ENCODE data around the gene CCSAP. TPM values are rescaled to one million over a fixed set of nuclear protein-coding genes. Genes with fewer than 3 reads are reported as not detected.

CCSAP gene
- total and polyA plus RNA-seq, 2 of the 13 experiments (the other 11 are each of a cell fraction or from before 2014, with no cell fraction given): 3.7 to 9.0 TPM

GRCh38 chr1:229340496-229340895 is 2.4 kb downstream of the CCSAP start:
- POLR2A ChIA-PET: no interaction called here
- TF ChIP-seq ESRRA (CRISPR knock-in tag; IDR thresholded peaks at IDR 0.05; ENCODE audit: low read depth): no peak
- no peak for TF ChIP-seq NFRKB (IDR thresholded peaks at IDR 0.05)
- no peak for TF ChIP-seq ZNF318 (CRISPR knock-in tag; IDR thresholded peaks at IDR 0.05)
- no peak for TF ChIP-seq ZBTB14 (CRISPR knock-in tag; IDR thresholded peaks at IDR 0.05)
- no peak for TF ChIP-seq NR2F6 (IDR thresholded peaks at IDR 0.05)
- TF ChIP-seq NR2F6 (CRISPR knock-in tag; IDR thresholded peaks at IDR 0.05): no peak
- TF ChIP-seq RARG (CRISPR knock-in tag; IDR thresholded peaks at IDR 0.05; ENCODE audit: low read depth): no peak
- no peak for TF ChIP-seq ZNF646 (CRISPR knock-in tag; IDR thresholded peaks at IDR 0.05)
- TF ChIP-seq IRX3 (CRISPR knock-in tag; IDR thresholded peaks at IDR 0.05; ENCODE audit: borderline replicate concordance, low read depth): no peak

More at GRCh38 chr1:229340496-229340895, 2.4 kb downstream of the CCSAP start:
- Histone ChIP-seq H3K27ac (ENCODE audit: extremely low read length, insufficient read depth, low read length) (no peak overlapping the region), H3K9me3 (ENCODE audit: low read length) (no peaks in the 10 kb centered on the region), H3K4me1 (ENCODE audit: insufficient read depth, low read length) (peaks cover 60% of the 10 kb centered on the region), H3K27me3 (ENCODE audit: control insufficient read depth in 1 of 2, insufficient read depth in 2 of 2, low read length in 2 of 2) (peaks cover 0 to 6% of the 10 kb centered on the region in 2 experiments; a peak in 1 of 5 replicates), H2AFZ (ENCODE audit: low read length) (no peak overlapping the region), H3K4me3 (replicated peaks in 1 of 3; ENCODE audit: insufficient read depth in 1 of 3, low read depth in 2 of 3, low read length in 3 of 3) (peak overlapping the region; percentile 1 to 83 (median 6); a peak in 5 of 6 replicates), H3K4me2 (ENCODE audit: low read depth, low read length) (peak overlapping the region; percentile 69), H3K36me3 (replicated peaks in 1 of 2; ENCODE audit: control insufficient read depth in 1 of 2, insufficient read depth in 2 of 2, low read length in 2 of 2) (peaks cover 0 to 6% of the 10 kb centered on the region in 2 experiments; a peak in 2 of 5 replicates), H4K20me1 (ENCODE audit: insufficient read depth, low read length) (no peaks in the 10 kb centered on the region), H3K79me2 (ENCODE audit: insufficient read depth, low read length) (peaks cover 57% of the 10 kb centered on the region), H3K9ac (ENCODE audit: insufficient read depth, low read depth, low read length) (0 out of 2 replicates have a peak overlapping the region, but pooled peaks have one; percentile 16)
- ATAC-seq (no peak), FAIRE-seq (no peak), DNase-seq (ENCODE audit: low spot score) (no peak)
- 95% methylated on average over 6 of the region's 6 CpGs for WGBS (ENCODE audit: low lambda C conversion rate)
- no TSS peak for BruUV-seq (replicated peaks)
- intact Hi-C loops (cut with micrococcal nuclease; ENCODE audit: unreplicated experiment) (loop anchor here (5.0 to 10.0 kb wide), 3 partner anchors 67 to 144 kb away; no protein-coding TSS in a partner anchor), in situ Hi-C loops (cut with HindIII; ENCODE audit: extremely low pct_ligation_motif_present, low pct_unique_long_range_greater_than_20kb) (no loop called here)
- CTCF ChIA-PET (ENCODE audit: low intra/inter-chr PET ratio, low total read pairs): no interaction called here
